Breast epithelium (tissue), 3 donors: ENCODE data around the gene NTRK3.

Experiments used
- CTCF ChIP-seq, 3 donors: fragments of 450-650 bp; IDR thresholded peaks; one replicate each; pipeline ENCODE4 v1.5.1; 2016 to 2017; ENCODE audit warnings: antibody characterized with exemption in 3 of 3, mild to moderate bottlenecking in 3 of 3, moderate library complexity in 3 of 3
- POLR2AphosphoS5 ChIP-seq, 3 donors: sonication (generic); formaldehyde crosslinking; IDR thresholded peaks; one replicate each; pipeline ENCODE4 v1.6.1; 2017; ENCODE audit warnings: antibody characterized with exemption in 3 of 3

GRCh38 chr15:88187195-88187594 is 69.3 kb downstream of the NTRK3 start:
- TF ChIP-seq CTCF (IDR thresholded peaks at IDR 0.05) (no peak), POLR2AphosphoS5 (IDR thresholded peaks at IDR 0.05) (no peak)
